IPS-15b (cell line): Measurements from ENCODE around the gene HSD17B13.

ENCODE experiments used
- H3K27me3 ChIP-seq: one replicate; pipeline ENCODE4 v1.6.1; 2013; ENCODE audit warnings: low read length; ENCODE audit not compliant: control insufficient read depth, insufficient read depth
- H3K36me3 ChIP-seq: one replicate; pipeline ENCODE4 v1.6.1; 2013; ENCODE audit warnings: low read length; ENCODE audit not compliant: control insufficient read depth, insufficient read depth
- H3K4me1 ChIP-seq: one replicate; pipeline ENCODE4 v1.6.1; 2013; ENCODE audit warnings: mild to moderate bottlenecking, low read length; ENCODE audit not compliant: control insufficient read depth, insufficient read depth
- H3K4me3 ChIP-seq: one replicate; pipeline ENCODE4 v1.5.1; 2013; ENCODE audit warnings: low read depth, low read length
- H3K9ac ChIP-seq: one replicate; pipeline ENCODE4 v1.6.1; 2013; ENCODE audit warnings: low read depth, mild to moderate bottlenecking, low read length
- H3K9me3 ChIP-seq: one replicate; pipeline ENCODE4 v1.6.1; 2013; ENCODE audit warnings: mild to moderate bottlenecking, low read length; ENCODE audit not compliant: control insufficient read depth, insufficient read depth

The HSD17B13 gene

GRCh38 chr4:87258677-87259076 lies 64.0 kb downstream of the HSD17B13 start:
- no peak overlapping the region for H3K4me3 ChIP-seq
- H3K4me1 ChIP-seq = no peaks in the 10 kb centered on the region
- H3K27me3 ChIP-seq = no peaks in the 10 kb centered on the region
- no peaks in the 10 kb centered on the region for H3K36me3 ChIP-seq
- no peak overlapping the region for H3K9ac ChIP-seq
- H3K9me3 ChIP-seq = no peaks in the 10 kb centered on the region

DNA sequence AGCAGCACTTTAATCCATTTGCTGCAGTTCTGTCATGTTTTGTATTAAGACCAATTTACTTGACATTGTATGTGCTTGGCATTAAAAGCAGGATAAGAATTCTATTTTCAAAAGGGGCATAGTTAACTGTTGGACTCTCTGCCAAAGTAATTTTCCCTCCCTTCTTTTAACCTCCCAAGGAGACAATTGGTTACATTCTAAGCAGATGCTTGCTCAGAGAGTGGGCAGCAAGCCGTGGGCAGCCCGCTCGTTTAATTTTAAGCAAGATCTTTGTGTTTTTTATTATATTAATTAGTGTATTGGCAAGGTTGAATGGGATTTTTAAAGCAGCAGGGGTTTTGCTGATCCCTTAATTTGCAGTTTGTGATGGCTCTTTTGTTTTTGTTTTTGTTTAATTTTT lies 65.2 kb downstream of the HSD17B13 start:
- Histone ChIP-seq H3K9ac (no peak overlapping the region), H3K36me3 (no peaks in the 10 kb centered on the region), H3K4me1 (no peaks in the 10 kb centered on the region), H3K9me3 (no peaks in the 10 kb centered on the region), H3K4me3 (no peak overlapping the region), H3K27me3 (no peaks in the 10 kb centered on the region)

- Histone ChIP-seq H3K27me3 (no peaks in the 10 kb centered on the region), H3K36me3 (no peaks in the 10 kb centered on the region), H3K4me3 (no peak overlapping the region), H3K9ac (no peak overlapping the region), H3K4me1 (no peaks in the 10 kb centered on the region), H3K9me3 (no peaks in the 10 kb centered on the region)
These were observed 66.9 kb downstream of the HSD17B13 start for GRCh38 chr4:87255755-87256154.
